ENCODE data around the gene SOWAHC.

The SOWAHC gene

DNA sequence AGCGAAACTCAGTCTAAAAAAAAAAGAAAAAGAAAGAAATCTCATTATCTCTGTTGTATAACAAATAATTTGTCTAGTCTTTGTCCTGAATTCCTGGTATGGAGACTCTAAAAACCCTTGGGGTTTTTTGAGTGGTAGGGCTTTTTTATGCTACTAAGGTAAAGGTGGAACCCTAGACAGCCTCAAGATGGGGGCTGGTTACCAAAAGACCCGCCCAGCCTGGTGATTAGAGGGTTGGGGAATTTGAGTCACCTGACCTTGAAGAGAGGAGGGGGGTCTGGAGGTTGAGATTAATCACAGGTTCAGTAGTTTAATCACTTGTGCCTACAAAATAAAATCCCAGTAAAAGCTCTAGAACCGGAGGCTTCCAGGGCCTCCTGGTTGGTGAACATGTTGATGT is 17.6 kb downstream of the SOWAHC start:
- TF ChIP-seq, protein P1, sequence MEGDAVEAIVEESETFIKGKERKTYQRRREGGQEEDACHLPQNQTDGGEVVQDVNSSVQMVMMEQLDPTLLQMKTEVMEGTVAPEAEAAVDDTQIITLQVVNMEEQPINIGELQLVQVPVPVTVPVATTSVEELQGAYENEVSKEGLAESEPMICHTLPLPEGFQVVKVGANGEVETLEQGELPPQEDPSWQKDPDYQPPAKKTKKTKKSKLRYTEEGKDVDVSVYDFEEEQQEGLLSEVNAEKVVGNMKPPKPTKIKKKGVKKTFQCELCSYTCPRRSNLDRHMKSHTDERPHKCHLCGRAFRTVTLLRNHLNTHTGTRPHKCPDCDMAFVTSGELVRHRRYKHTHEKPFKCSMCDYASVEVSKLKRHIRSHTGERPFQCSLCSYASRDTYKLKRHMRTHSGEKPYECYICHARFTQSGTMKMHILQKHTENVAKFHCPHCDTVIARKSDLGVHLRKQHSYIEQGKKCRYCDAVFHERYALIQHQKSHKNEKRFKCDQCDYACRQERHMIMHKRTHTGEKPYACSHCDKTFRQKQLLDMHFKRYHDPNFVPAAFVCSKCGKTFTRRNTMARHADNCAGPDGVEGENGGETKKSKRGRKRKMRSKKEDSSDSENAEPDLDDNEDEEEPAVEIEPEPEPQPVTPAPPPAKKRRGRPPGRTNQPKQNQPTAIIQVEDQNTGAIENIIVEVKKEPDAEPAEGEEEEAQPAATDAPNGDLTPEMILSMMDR (IDR thresholded peaks at IDR 0.05; ENCODE audit: low read depth, low read length) = no peak
- no peak for DNase-seq (ENCODE audit: extremely low read depth, low read depth)

DNA sequence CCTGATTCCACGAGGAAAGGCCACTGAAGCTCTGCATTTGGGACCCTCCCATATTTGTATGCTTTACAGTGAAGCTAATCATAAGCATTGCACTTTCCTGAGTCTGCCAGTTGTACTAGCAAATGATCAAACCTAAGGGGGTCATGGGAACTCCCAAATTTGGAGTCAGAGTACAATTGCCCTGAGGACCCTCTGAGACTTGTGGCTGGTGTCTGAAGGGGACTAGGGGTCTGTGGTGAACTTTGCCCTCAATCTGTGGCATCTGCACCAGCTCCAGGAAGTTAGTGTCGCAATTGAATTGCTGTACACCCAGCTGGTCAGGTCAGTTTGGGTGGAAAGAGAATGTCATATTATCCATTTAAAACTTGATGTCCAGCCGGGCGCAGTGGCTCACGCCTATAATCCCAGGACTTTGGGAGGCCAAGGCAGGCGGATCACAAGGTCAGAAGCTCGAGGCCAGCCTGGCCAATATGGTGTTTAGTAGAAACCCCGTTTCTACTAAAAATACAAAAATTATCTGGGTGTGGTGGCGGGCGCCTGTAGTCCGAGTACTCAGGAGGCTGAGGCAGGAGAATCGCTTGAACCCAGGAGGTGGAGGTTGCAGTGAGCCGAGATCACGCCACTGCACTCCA is 18.1 kb downstream of the SOWAHC start:
- DNase-seq (ENCODE audit: extremely low read depth, low read depth) = no peak

DNA sequence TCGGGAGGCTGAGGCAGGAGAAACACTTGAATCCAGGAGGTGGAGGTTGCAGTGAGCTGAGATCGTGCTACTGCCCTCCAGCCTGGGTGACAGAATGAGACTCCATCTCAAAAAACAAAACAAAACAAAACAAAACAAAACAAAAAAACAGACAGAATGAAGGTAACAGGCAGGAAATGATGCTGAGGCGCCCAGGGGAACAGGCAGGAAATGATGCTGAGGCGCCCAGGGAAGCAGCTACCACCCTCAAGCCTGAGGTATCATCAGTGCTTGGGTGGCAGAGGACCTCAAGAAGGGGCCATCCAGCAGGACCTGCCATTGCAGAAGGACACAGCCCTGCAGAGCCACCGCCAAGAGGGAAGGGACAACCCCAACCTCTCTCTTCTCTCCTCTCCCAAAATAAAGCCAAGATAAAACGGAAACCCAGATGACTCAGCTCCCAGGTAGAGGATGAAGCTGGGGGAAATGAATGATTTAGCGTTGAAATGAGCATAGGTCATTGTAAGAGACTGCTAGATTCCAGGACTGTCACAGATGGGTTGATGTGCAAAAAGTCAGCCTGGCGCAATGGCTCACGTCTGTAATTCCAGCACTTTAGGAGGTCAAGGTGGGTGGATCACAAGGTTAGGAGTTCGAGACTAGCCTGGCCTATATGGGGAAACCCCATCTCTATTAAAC is 19.3 kb downstream of the SOWAHC start:
- TF ChIP-seq, protein P1 (IDR thresholded peaks at IDR 0.05; ENCODE audit: low read depth, low read length) = no peak
- no peak for DNase-seq (ENCODE audit: extremely low read depth, low read depth)

More for the DNA sequence above, 18.1 kb downstream of the SOWAHC start:
- TF ChIP-seq, protein P1 (IDR thresholded peaks at IDR 0.05; ENCODE audit: low read depth, low read length) = no peak

DNA sequence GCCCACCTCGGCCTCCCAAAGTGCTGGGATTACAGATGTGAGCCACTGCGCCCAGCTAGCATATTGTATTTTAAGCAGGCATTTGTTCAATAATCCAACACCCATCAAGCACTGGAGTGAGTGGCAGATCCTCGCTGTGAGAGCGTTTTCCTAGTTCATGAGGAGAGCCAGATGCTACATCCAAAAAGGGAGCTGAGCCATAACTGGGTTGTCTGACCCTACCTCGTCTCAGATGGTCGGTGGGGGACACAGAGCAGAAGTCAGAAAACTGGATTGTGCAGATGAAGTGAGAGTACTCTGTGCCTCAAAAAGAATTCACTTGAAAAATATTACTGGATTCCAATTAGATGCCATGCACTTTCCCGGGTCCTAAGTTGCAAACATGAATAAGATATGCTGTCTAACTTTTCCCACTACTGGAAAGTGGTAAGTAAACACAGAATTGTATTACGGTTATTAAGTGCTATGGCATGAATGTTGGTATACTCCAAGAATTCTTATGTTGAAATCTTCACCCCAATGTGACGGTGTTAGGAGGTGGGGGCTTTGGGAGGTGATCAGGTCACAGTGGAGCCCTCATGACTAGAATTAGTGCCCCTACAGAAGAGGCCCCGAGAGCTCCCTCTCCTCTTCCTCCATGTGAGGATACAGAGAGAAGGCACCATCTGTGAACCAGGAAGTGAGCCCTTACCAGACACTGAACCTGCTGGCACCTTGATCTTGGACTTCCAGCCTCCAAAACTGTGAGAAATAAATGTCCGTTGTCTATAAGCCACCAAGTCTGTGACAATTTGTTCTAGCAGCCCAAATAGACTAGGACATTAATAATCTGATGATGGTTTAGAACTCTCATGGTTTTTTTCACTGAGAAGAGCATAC is 21.5 kb downstream of the SOWAHC start:
- no peak for DNase-seq (ENCODE audit: extremely low read depth, low read depth)

DNA sequence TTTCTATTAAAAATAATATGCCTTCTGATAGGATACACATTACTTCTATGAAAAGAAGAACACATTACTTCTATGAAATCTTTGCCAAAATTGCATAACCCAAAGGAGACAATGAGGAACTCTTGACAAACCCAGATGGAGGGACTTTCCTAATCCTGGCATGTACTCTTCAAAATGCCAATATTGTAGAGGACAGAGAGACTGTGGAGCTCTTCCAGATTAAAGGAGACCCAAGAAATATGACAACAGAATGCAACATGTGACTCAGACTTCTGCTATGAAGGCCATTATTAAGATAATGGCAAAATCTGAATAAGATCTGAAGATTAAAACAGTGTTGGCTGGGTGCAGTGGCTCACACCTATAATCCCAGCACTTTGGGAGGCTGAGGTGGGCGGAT is 22.2 kb downstream of the SOWAHC start:
- TF ChIP-seq, protein P1 (IDR thresholded peaks at IDR 0.05; ENCODE audit: low read depth, low read length) = no peak
- no peak for DNase-seq (ENCODE audit: extremely low read depth, low read depth)

More for the DNA sequence above, 21.5 kb downstream of the SOWAHC start:
- TF ChIP-seq, protein P1 (IDR thresholded peaks at IDR 0.05; ENCODE audit: low read depth, low read length) = no peak

DNA sequence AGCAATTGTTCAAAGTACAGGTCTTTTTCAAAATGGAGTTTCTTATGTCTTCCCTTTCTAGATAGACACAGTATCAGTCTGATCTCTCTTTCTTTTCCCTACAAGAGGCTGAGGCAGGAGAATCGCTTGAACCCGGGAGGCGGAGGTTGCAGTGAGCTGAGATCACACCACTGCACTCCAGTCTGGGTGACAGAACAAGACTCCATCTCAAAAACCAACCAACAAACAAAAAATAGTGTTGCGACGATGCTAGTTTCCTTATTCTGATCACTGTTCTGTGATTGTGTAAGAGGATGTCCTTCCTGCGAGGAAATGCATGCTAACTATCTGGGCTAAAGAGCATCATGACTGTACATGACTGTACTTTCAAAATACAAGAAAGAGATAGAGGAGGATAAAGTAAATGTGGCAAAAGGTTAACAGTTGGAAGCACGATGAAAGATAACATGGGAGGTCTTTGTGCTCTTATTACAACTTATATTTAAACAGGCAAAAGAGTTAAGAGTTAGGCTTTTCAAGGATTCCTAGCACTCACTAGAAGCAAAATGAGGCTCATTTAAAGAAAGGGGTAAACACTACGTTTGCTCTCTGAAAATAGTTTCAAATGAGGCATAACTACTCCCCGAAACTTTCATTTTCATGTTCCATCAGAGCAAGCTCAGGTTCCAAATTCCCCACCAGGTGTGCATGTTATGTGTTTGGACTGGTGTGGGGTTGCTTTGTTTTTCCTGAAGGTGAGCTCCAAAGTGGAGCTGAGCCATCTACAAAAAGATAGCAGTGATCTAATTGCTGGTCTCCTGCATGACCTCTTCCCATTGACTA is 23.8 kb downstream of the SOWAHC start:
- no peak for DNase-seq (ENCODE audit: extremely low read depth, low read depth)
- TF ChIP-seq, protein P1 (IDR thresholded peaks at IDR 0.05; ENCODE audit: low read depth, low read length) = no peak

Measured in AG09319 (cell line).